ENCODE results near the gene RASSF3. TPM values are rescaled to one million over a fixed set of nuclear protein-coding genes. Genes with fewer than 3 reads are reported as not detected.

The RASSF3 gene
- total and polyA plus RNA-seq, 2 of the 13 experiments (the other 11 are each of a cell fraction or from before 2014, with no cell fraction given): 15.5 to 16.0 TPM

DNA sequence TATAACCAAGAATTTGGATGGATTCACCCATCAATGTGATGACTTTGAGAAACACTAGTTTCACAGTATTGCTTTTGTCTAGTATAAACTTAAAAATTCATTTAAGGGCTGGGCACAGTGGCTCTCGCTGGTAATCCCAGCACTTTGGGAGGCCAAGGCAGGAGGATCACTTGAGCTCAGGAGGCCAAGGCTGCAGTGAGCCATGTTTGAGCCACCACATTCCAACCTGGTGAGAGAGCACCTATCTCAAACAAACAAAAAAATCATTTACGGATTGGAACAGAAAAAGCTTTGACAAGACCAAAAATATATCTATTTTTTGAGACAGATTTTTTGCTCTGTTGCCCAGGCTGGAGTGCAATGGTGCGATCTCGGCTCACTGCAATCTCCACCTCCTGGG is 121.4 kb downstream of the RASSF3 start:
- Histone ChIP-seq H3K79me2 (ENCODE audit: insufficient read depth, low read length) (no peaks in the 10 kb centered on the region), H3K9me3 (ENCODE audit: low read length) (no peaks in the 10 kb centered on the region), H3K4me2 (ENCODE audit: low read depth, low read length) (no peak overlapping the region), H2AFZ (ENCODE audit: low read length) (no peak overlapping the region), H3K9ac (ENCODE audit: insufficient read depth, low read depth, low read length) (no peak overlapping the region), H3K36me3 (replicated peaks in 1 of 2; ENCODE audit: control insufficient read depth in 1 of 2, insufficient read depth in 2 of 2, low read length in 2 of 2) (peaks cover 5 to 30% of the 10 kb centered on the region in 2 experiments; a peak in 4 of 5 replicates), H3K27me3 (ENCODE audit: control insufficient read depth in 1 of 2, insufficient read depth in 2 of 2, low read length in 2 of 2) (no peaks in the 10 kb centered on the region), H4K20me1 (ENCODE audit: insufficient read depth, low read length) (no peaks in the 10 kb centered on the region), H3K27ac (ENCODE audit: extremely low read length, insufficient read depth, low read length) (no peak overlapping the region), H3K4me1 (ENCODE audit: insufficient read depth, low read length) (no peaks in the 10 kb centered on the region), H3K4me3 (replicated peaks in 1 of 3; ENCODE audit: insufficient read depth in 1 of 3, low read depth in 2 of 3, low read length in 3 of 3) (no peak overlapping the region)
- POLR2A ChIA-PET: no interaction called here
- 93% methylated on average over 4 of the region's 4 CpGs for WGBS (ENCODE audit: low lambda C conversion rate)
- intact Hi-C loops (cut with micrococcal nuclease; ENCODE audit: unreplicated experiment): no loop called here
- FAIRE-seq (no peak), ATAC-seq (no peak), DNase-seq (ENCODE audit: low spot score) (no peak)
- CTCF ChIA-PET (ENCODE audit: low intra/inter-chr PET ratio, low total read pairs): no interaction called here
- in situ Hi-C loops (cut with HindIII; ENCODE audit: extremely low pct_ligation_motif_present, low pct_unique_long_range_greater_than_20kb): no loop called here
- no peak for TF ChIP-seq GATA4 (IDR thresholded peaks at IDR 0.05; ENCODE audit: borderline replicate concordance, low read depth)
- TF ChIP-seq SRSF9 (IDR thresholded peaks at IDR 0.05; ENCODE audit: borderline replicate concordance, insufficient read depth, low read depth, low read length, poor library complexity, severe bottlenecking): no peak
- no peak for TF ChIP-seq KDM4B (CRISPR knock-in tag; IDR thresholded peaks at IDR 0.05)
- no peak for TF ChIP-seq ISX (CRISPR knock-in tag; conservative IDR thresholded peaks at IDR 0.05)
- no peak for TF ChIP-seq NFATC3 (CRISPR knock-in tag; IDR thresholded peaks at IDR 0.05)
- TF ChIP-seq, protein P1, sequence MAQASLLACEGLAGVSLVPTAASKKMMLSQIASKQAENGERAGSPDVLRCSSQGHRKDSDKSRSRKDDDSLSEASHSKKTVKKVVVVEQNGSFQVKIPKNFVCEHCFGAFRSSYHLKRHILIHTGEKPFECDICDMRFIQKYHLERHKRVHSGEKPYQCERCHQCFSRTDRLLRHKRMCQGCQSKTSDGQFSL (CRISPR knock-in tag; IDR thresholded peaks at IDR 0.05): no peak
- TF ChIP-seq, protein P2, sequence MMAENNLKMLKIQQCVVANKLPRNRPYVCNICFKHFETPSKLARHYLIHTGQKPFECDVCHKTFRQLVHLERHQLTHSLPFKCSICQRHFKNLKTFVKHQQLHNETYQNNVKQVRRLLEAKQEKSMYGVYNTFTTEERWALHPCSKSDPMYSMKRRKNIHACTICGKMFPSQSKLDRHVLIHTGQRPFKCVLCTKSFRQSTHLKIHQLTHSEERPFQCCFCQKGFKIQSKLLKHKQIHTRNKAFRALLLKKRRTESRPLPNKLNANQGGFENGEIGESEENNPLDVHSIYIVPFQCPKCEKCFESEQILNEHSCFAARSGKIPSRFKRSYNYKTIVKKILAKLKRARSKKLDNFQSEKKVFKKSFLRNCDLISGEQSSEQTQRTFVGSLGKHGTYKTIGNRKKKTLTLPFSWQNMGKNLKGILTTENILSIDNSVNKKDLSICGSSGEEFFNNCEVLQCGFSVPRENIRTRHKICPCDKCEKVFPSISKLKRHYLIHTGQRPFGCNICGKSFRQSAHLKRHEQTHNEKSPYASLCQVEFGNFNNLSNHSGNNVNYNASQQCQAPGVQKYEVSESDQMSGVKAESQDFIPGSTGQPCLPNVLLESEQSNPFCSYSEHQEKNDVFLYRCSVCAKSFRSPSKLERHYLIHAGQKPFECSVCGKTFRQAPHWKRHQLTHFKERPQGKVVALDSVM (CRISPR knock-in tag; IDR thresholded peaks at IDR 0.05): peak; percentile 92
- no TSS peak for BruUV-seq (replicated peaks)

Measured in HepG2 (cell line).